Measurements from ENCODE around the gene TIPIN. TPM values are rescaled to one million over a fixed set of nuclear protein-coding genes. Genes with fewer than 3 reads are reported as not detected.
A peak's percentile ranks its signal among the peaks of the same experiment; 100 is the strongest.

The TIPIN gene, protein sequence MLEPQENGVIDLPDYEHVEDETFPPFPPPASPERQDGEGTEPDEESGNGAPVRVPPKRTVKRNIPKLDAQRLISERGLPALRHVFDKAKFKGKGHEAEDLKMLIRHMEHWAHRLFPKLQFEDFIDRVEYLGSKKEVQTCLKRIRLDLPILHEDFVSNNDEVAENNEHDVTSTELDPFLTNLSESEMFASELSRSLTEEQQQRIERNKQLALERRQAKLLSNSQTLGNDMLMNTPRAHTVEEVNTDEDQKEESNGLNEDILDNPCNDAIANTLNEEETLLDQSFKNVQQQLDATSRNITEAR
- total RNA-seq (1 to 10 TPM; 1.9 to 6.2 (median 3.8) TPM), polyA plus RNA-seq (1 to 10 TPM; 2.2 to 5.9 TPM)
- long read RNA-seq, donor 1, partial matches to known transcripts: 0 of 11 reads
- long read RNA-seq, donor 1, other reads (novel, unspliced or antisense): 8 of 11 reads
- long read RNA-seq, donor 2, partial matches to known transcripts: 0 of 9 reads
- long read RNA-seq, donor 2, other reads (novel, unspliced or antisense): 7 of 9 reads
- long read RNA-seq, donor 3: 0 reads

DNA sequence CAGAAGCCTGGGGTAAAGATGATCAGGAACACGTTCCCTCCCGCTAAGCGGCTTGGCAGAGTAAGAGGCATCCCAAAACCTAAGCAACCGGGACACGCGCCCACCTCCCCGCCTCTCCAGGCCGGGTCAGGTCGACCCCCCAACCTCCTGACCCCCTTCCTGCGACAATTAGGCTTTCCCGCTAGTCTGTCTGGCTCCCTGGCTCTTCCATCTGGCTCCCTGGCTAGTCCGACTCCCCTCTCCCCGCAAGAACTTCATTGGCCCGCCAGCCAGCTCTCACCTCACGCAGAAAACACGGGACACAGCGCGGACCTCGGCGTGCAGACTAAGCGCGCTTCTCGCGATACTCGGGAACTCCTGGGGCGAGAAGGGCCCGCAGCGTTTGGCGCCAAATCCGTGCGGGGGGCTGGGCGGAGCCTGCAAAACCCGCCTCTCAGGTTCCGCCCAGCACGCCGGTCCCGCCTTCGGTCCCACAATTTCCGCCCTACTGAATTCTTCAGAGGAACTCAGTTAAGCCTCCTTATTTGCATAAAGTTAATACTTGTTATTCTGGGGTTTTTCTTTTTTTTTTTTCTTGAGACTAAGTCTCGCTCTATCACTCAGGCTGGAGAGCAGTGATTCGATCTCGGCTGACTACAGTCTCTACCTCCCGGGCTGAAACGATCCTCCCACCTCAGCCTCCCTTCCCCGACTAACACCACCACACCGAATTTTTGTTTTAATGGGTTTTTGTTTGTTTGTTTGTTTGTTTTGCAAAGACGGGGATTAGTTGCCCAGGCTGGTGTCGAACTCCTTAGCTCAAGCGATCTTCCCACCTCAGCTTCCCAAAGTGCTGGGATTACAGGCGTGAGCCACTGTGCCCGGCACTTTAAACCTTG, at the start of gene TIPIN:
Gene TIPIN (minus strand): TSS at position 327 of the 878 bp plus-strand sequence. CDS start 3,738 bp downstream, outside the sequence.
- H3K36me3 ChIP-seq: peaks cover 0 to 13% (median 8%) of the 10 kb centered on the region in 9 donors
- DNase-seq: peak; percentile 95 to 99 (median 96)
- 7 to 9% (median 8%) methylated on average over 45 to 51 of the region's 51 CpGs for WGBS, 4 donors
- peak in 1 of 2 donors; percentile 45 for TF ChIP-seq POLR2A (IDR thresholded peaks at IDR 0.05)
- TF ChIP-seq, protein P1, sequence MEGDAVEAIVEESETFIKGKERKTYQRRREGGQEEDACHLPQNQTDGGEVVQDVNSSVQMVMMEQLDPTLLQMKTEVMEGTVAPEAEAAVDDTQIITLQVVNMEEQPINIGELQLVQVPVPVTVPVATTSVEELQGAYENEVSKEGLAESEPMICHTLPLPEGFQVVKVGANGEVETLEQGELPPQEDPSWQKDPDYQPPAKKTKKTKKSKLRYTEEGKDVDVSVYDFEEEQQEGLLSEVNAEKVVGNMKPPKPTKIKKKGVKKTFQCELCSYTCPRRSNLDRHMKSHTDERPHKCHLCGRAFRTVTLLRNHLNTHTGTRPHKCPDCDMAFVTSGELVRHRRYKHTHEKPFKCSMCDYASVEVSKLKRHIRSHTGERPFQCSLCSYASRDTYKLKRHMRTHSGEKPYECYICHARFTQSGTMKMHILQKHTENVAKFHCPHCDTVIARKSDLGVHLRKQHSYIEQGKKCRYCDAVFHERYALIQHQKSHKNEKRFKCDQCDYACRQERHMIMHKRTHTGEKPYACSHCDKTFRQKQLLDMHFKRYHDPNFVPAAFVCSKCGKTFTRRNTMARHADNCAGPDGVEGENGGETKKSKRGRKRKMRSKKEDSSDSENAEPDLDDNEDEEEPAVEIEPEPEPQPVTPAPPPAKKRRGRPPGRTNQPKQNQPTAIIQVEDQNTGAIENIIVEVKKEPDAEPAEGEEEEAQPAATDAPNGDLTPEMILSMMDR (IDR thresholded peaks at IDR 0.05): no peak
- peak; percentile 98 to 99 (median 99) for ATAC-seq
- no peaks in the 10 kb centered on the region for H3K9me3 ChIP-seq
- H3K27me3 ChIP-seq: no peaks in the 10 kb centered on the region
- peak within 1 kb of the TSS; percentile 42 to 76 (median 62) for H3K4me3 ChIP-seq
- intact Hi-C loops (cut with DNase I): loop anchor here in 3 of 10 donors (1.0 to 10.0 kb wide), 3 partner anchors 138 to 142 kb away; partner anchors contain the start of gene SNAPC5 (in 2 of the 3)
- peaks cover 0 to 11% (median 6%) of the 10 kb centered on the region in 12 donors for H3K4me1 ChIP-seq
- H3K27ac ChIP-seq: peak within 1 kb of the TSS in 10 of 12 donors; percentile 32 to 84 (median 63)

DNA sequence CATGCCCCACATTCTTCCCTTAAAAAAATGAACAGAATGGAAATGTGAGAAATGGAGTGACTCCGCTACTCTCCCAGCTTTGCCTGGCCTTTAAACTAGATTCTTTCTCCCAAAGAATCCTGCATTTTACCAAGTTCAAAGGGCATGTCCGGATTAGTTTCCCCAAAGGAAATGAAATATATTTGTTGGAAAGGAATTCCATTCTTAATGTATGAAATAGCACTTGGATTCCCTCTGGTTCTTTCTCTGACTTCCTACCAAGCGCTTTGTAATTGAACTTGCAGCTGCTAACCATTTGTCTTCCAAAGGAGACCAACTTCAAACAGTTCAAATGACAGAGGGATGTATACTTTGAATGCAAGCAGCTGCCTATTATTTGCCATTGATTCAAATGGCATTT, 49.1 kb upstream of the TIPIN start:
- intact Hi-C loops (cut with DNase I): loop anchor here in 1 of 10 donors (2.0 kb wide), 1 partner anchor 15 kb away; no protein-coding TSS in a partner anchor
- Histone ChIP-seq H3K4me3 (no peak overlapping the region), H3K9me3 (no peaks in the 10 kb centered on the region), H3K27ac (peak overlapping the region in 10 of 12 donors; percentile 9 to 72 (median 48)), H3K27me3 (no peaks in the 10 kb centered on the region), H3K36me3 (no peaks in the 10 kb centered on the region), H3K4me1 (peaks cover 0 to 96% (median 38%) of the 10 kb centered on the region in 12 donors)
- 43 to 59% (median 51%) methylated on average over 3 of the region's 3 CpGs for WGBS, 4 donors
- ATAC-seq: peak in 1 of 4 donors; percentile 39
- TF ChIP-seq, protein P1 (IDR thresholded peaks at IDR 0.05): no peak
- TF ChIP-seq POLR2A (IDR thresholded peaks at IDR 0.05): no peak
- DNase-seq: no peak

DNA sequence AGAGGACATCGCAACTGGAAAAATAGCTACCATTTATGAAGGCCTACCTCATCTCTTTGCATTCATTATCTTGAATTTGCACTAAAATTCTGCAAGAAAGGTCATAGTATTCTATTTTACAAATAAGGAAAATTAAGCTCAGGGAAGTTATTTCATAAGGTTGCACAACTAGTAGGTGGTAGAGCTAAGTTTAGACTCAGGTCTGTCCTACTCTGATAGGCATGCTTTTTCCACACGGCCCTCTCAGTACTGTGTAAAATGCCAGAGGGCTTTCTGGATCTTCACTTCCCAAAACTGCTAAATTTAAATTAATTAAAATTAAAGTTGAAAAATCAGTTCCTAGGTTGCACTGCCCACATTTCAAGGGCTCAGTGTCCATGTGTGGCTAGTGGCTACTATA, 48.5 kb upstream of the TIPIN start:
- H3K4me1 ChIP-seq: peaks cover 0 to 95% (median 35%) of the 10 kb centered on the region in 12 donors
- ATAC-seq: peak; percentile 57 to 88 (median 76)

More for the DNA sequence above, 48.5 kb upstream of the TIPIN start:
- Histone ChIP-seq H3K4me3 (no peak overlapping the region), H3K36me3 (peaks cover 0 to 2% (median 0%) of the 10 kb centered on the region in 9 donors), H3K27ac (peak overlapping the region in 10 of 12 donors; percentile 9 to 72 (median 48)), H3K9me3 (no peaks in the 10 kb centered on the region), H3K27me3 (no peaks in the 10 kb centered on the region)
- TF ChIP-seq, protein P1 (IDR thresholded peaks at IDR 0.05): no peak
- no peak for TF ChIP-seq POLR2A (IDR thresholded peaks at IDR 0.05)
- DNase-seq: no peak
- intact Hi-C loops (cut with DNase I): no loop called here
- 48 to 64% (median 53%) methylated on average over 2 of the region's 2 CpGs for WGBS, 4 donors
